Sigmoid colon (tissue), 4 donors: Measurements from ENCODE around the gene TNFRSF17.

Experiments used
- POLR2AphosphoS5 ChIP-seq, 4 donors: sonication (generic); formaldehyde crosslinking; IDR thresholded peaks; one replicate each; pipeline ENCODE4 v1.6.1; 2017; ENCODE audit warnings: antibody characterized with exemption in 4 of 4
- TF ChIP-seq, protein P1 (sequence below), 4 experiments: fragments of 450-650 bp in 3 of 4; fragments of 200-600 bp in 1 of 4; IDR thresholded peaks; one replicate each; pipeline ENCODE4 v1.5.1; 2016 to 2019; ENCODE audit warnings: antibody characterized with exemption in 4 of 4, mild to moderate bottlenecking in 3 of 4, moderate library complexity in 2 of 4

DNA sequence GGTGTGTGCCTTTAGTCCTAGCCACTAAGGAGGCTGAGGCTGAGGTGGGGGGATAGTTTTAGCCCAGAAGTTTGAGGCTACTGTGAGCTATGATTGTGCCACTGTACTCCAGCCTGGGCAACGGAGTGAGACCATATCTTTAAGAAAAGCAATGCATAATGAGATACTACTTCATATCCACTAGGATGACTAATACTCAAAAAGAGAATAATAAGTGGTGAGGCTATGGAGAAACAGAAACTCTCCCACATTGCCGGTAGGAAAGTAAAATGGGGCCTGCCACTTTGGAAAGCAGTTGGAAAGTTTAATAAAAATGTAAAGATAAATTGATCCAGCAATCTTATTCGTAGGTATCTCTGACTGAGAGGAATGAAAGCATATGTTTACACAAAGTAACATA, 18.6 kb upstream of the TNFRSF17 start:
- TF ChIP-seq POLR2AphosphoS5 (IDR thresholded peaks at IDR 0.05): no peak
- TF ChIP-seq, protein P1, sequence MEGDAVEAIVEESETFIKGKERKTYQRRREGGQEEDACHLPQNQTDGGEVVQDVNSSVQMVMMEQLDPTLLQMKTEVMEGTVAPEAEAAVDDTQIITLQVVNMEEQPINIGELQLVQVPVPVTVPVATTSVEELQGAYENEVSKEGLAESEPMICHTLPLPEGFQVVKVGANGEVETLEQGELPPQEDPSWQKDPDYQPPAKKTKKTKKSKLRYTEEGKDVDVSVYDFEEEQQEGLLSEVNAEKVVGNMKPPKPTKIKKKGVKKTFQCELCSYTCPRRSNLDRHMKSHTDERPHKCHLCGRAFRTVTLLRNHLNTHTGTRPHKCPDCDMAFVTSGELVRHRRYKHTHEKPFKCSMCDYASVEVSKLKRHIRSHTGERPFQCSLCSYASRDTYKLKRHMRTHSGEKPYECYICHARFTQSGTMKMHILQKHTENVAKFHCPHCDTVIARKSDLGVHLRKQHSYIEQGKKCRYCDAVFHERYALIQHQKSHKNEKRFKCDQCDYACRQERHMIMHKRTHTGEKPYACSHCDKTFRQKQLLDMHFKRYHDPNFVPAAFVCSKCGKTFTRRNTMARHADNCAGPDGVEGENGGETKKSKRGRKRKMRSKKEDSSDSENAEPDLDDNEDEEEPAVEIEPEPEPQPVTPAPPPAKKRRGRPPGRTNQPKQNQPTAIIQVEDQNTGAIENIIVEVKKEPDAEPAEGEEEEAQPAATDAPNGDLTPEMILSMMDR (IDR thresholded peaks at IDR 0.05): no peak
